Keratinocyte (primary cell): ENCODE data around the gene PRSS8. TPM values are rescaled to one million over a fixed set of nuclear protein-coding genes. Genes with fewer than 3 reads are reported as not detected.

ENCODE experiments used
- DNase-seq: peaks from one replicate; pipeline ENCODE4 v3.0.0-alpha.2; 2011; ENCODE audit warnings: low read depth, missing footprints, low spot score
- FAIRE-seq: peaks from 2 replicates; lab custom pipeline; 2011; peaks lifted over from hg19 to GRCh38; lab: Jason Lieb, UNC
- H2AFZ ChIP-seq: 2 replicates; pipeline ENCODE4 v1.6.0; 2012; ENCODE audit warnings: low read length, control low read depth, inconsistent platforms; ENCODE audit not compliant: control insufficient read depth
- H3K27ac ChIP-seq: 2 replicates; pipeline ENCODE4 v1.5.1; 2011; ENCODE audit warnings: low read length; ENCODE audit not compliant: control insufficient read depth, insufficient read depth
- H3K27me3 ChIP-seq: 3 replicates; pipeline ENCODE4 v1.6.0; 2011; ENCODE audit warnings: low read length; ENCODE audit not compliant: control insufficient read depth, insufficient read depth; ENCODE audit errors: extremely low read depth
- H3K36me3 ChIP-seq, 2 experiments: 2 replicates in 1 of 2; 3 replicates in 1 of 2; pipeline ENCODE4 v1.5.1; 2011; ENCODE audit warnings: low read length in 2 of 2, mild to moderate bottlenecking in 1 of 2; ENCODE audit not compliant: control insufficient read depth in 2 of 2, insufficient read depth in 2 of 2; ENCODE audit errors: extremely low read depth in 1 of 2
- H3K4me1 ChIP-seq: 3 replicates; pipeline ENCODE4 v1.5.1; 2011; ENCODE audit warnings: low read length; ENCODE audit not compliant: control insufficient read depth, insufficient read depth; ENCODE audit errors: extremely low read depth
- H3K4me2 ChIP-seq: 3 replicates; pipeline ENCODE4 v1.6.0; 2011; ENCODE audit warnings: low read depth, low read length; ENCODE audit not compliant: control insufficient read depth, insufficient read depth; ENCODE audit errors: extremely low read depth
- H3K4me3 ChIP-seq, 3 experiments: fragments of 200-600 bp in 1 of 3; sonication (generic) in 1 of 3; 2 replicates in 2 of 3; 3 replicates in 1 of 3; pipeline ENCODE4 v1.5.1; 2011 to 2016; ENCODE audit warnings: low read length in 3 of 3, mild to moderate bottlenecking in 3 of 3, control low read depth in 2 of 3, inconsistent platforms in 1 of 3, low read depth in 1 of 3, mixed read lengths in 1 of 3, mixed run types in 1 of 3, moderate library complexity in 1 of 3; ENCODE audit not compliant: control insufficient read depth in 2 of 3, insufficient read depth in 2 of 3; ENCODE audit errors: extremely low read depth in 1 of 3
- H3K79me2 ChIP-seq: 2 replicates; pipeline ENCODE4 v1.6.0; 2012; ENCODE audit warnings: low read length; ENCODE audit not compliant: control insufficient read depth, insufficient read depth
- H3K9ac ChIP-seq: 3 replicates; pipeline ENCODE4 v1.6.0; 2011; ENCODE audit warnings: low read length; ENCODE audit not compliant: control insufficient read depth, insufficient read depth; ENCODE audit errors: extremely low read depth
- H3K9me1 ChIP-seq: 3 replicates; pipeline ENCODE4 v1.6.0; 2011; ENCODE audit warnings: low read length; ENCODE audit not compliant: control insufficient read depth, insufficient read depth; ENCODE audit errors: extremely low read depth
- H3K9me3 ChIP-seq: 2 replicates; pipeline ENCODE4 v1.5.1; 2012; ENCODE audit warnings: low read depth, low read length; ENCODE audit not compliant: control insufficient read depth
- H4K20me1 ChIP-seq: 3 replicates; pipeline ENCODE4 v1.6.0; 2011; ENCODE audit warnings: low read length; ENCODE audit not compliant: control insufficient read depth, insufficient read depth; ENCODE audit errors: extremely low read depth
- EZH2 ChIP-seq: IDR thresholded peaks from one replicate; pipeline ENCODE4 v1.6.1; 2012; ENCODE audit warnings: inconsistent platforms, mild to moderate bottlenecking, low read length, moderate library complexity
- dilution Hi-C: fragments of 300-500 bp; cut with MboI; formaldehyde crosslinking; loops from one replicate; pipeline ENCODE4 v1.7.0; 2020; ENCODE audit warnings: low sequenced_read_pairs; ENCODE audit not compliant: extremely low pct_ligation_motif_present
- polyA plus RNA-seq, 5 experiments: library from polyadenylated mRNA; depleted of rRNA in 3 of 5; stranded (reverse) in 3 of 5; stranded (forward) in 1 of 5; unstranded in 1 of 5; fragments of >200 nt; gene quantifications; 1 replicate in 1 of 5; 2 replicates in 3 of 5; 3 replicates in 1 of 5; pipeline versions ENCODE4 v1.2.1 to v1.2.3, GENCODE V29; 2011 to 2012; ENCODE audit warnings: missing spikeins in 2 of 5, low read depth in 1 of 5, low replicate concordance in 1 of 5
- TF ChIP-seq, protein P1 (sequence below), 3 experiments: IDR thresholded peaks in 1 of 3; conservative IDR thresholded peaks in 1 of 3; optimal IDR thresholded peaks in 1 of 3; 2 replicates in 2 of 3; 3 replicates in 1 of 3; pipeline versions ENCODE3 to v1.5.1; 2011; ENCODE audit warnings: low read length in 3 of 3, mild to moderate bottlenecking in 3 of 3, moderate library complexity in 2 of 3, control low read depth in 1 of 3, inconsistent platforms in 1 of 3; ENCODE audit not compliant: insufficient read depth in 2 of 3; ENCODE audit errors: extremely low read depth in 1 of 3

PRSS8 gene
- polyA plus RNA-seq, 1 donor (not counting 4 experiments of a cell fraction or from before 2014, with no cell fraction given), result 31.2 TPM

GRCh38 chr16:31087971-31088370 lies 47.6 kb downstream of the PRSS8 start:
- H3K9me1 ChIP-seq, result no peaks in the 10 kb centered on the region
- no peak for FAIRE-seq
- DNase-seq, result no peak
- H3K27ac ChIP-seq, result no peak overlapping the region
- peaks cover 12% of the 10 kb centered on the region for H3K4me1 ChIP-seq
- no peaks in the 10 kb centered on the region for H3K27me3 ChIP-seq
- no peak overlapping the region for H2AFZ ChIP-seq
- no peaks in the 10 kb centered on the region for H3K9me3 ChIP-seq
- no peak overlapping the region for H3K4me2 ChIP-seq
- peaks cover 16% of the 10 kb centered on the region for H3K79me2 ChIP-seq
- H3K9ac ChIP-seq, result no peak overlapping the region
- H3K36me3 ChIP-seq, result peaks cover 7 to 12% of the 10 kb centered on the region in 2 experiments
- no peak overlapping the region for H3K4me3 ChIP-seq
- TF ChIP-seq, protein P1, sequence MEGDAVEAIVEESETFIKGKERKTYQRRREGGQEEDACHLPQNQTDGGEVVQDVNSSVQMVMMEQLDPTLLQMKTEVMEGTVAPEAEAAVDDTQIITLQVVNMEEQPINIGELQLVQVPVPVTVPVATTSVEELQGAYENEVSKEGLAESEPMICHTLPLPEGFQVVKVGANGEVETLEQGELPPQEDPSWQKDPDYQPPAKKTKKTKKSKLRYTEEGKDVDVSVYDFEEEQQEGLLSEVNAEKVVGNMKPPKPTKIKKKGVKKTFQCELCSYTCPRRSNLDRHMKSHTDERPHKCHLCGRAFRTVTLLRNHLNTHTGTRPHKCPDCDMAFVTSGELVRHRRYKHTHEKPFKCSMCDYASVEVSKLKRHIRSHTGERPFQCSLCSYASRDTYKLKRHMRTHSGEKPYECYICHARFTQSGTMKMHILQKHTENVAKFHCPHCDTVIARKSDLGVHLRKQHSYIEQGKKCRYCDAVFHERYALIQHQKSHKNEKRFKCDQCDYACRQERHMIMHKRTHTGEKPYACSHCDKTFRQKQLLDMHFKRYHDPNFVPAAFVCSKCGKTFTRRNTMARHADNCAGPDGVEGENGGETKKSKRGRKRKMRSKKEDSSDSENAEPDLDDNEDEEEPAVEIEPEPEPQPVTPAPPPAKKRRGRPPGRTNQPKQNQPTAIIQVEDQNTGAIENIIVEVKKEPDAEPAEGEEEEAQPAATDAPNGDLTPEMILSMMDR (optimal IDR thresholded peaks at IDR 0.05 in 1 of 3, IDR thresholded peaks at IDR 0.05 in 1 of 3, conservative IDR thresholded peaks at IDR 0.05 in 1 of 3; ENCODE audit: extremely low read depth in 1 of 3, insufficient read depth in 2 of 3, low read length in 3 of 3), result no peak
- no peak for TF ChIP-seq EZH2
- H4K20me1 ChIP-seq, result no peaks in the 10 kb centered on the region
- dilution Hi-C loops, result no loop called here

- H3K9ac ChIP-seq, result no peak overlapping the region
- H3K4me1 ChIP-seq, result peaks cover 12% of the 10 kb centered on the region
- H3K27me3 ChIP-seq, result no peaks in the 10 kb centered on the region
- peaks cover 8 to 14% of the 10 kb centered on the region in 2 experiments for H3K36me3 ChIP-seq
- no peaks in the 10 kb centered on the region for H3K9me1 ChIP-seq
- no peaks in the 10 kb centered on the region for H3K9me3 ChIP-seq
- no peak overlapping the region for H3K4me2 ChIP-seq
- H3K79me2 ChIP-seq, result peaks cover 11% of the 10 kb centered on the region
- H2AFZ ChIP-seq, result no peak overlapping the region
- dilution Hi-C loops, result no loop called here
- no peak overlapping the region for H3K27ac ChIP-seq
- FAIRE-seq (no peak), DNase-seq (no peak)
- no peak overlapping the region for H3K4me3 ChIP-seq
- TF ChIP-seq, protein P1 (optimal IDR thresholded peaks at IDR 0.05 in 1 of 3, IDR thresholded peaks at IDR 0.05 in 1 of 3, conservative IDR thresholded peaks at IDR 0.05 in 1 of 3; ENCODE audit: extremely low read depth in 1 of 3, insufficient read depth in 2 of 3, low read length in 3 of 3), result no peak
- TF ChIP-seq EZH2, result no peak
- no peaks in the 10 kb centered on the region for H4K20me1 ChIP-seq
Measured at GRCh38 chr16:31087481-31087880, 48.0 kb downstream of the PRSS8 start.
